Stimulated activated CD8-positive, alpha-beta memory T cell treated with anti-CD3 and anti-CD28 coated beads, Interleukin-2, amount 100 ng/mL, for 1 hour (primary cell): ENCODE measurements around the gene MTOR.

Experiments used
- DNase-seq, 2 donors: peaks; one replicate each; pipeline ENCODE4 v3.0.0-alpha.2; 2020; ENCODE audit warnings: low read depth in 2 of 2

Gene MTOR

DNA sequence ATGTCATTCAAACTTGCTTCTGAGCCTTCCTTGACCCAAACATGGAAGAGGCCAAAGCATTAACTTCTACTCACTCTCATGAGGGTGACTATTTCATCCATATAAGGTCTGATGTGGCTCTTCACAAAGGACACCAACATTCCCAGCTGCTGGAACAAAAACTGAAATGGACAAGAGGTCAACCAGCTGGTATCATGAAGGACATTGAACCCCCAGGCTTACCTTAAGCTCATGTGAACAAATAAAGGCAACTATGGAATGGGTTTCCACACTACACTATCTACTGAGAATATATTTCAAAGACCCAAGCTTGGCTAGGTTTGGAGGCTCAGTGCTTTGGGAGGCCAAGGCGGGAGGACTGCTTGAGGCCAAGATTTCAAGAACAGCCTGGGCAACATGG lies 46.3 kb downstream of the MTOR start:
- no peak for DNase-seq

GRCh38 chr1:11215381-11216005 lies 46.9 kb downstream of the MTOR start:
- DNase-seq, result no peak

DNA sequence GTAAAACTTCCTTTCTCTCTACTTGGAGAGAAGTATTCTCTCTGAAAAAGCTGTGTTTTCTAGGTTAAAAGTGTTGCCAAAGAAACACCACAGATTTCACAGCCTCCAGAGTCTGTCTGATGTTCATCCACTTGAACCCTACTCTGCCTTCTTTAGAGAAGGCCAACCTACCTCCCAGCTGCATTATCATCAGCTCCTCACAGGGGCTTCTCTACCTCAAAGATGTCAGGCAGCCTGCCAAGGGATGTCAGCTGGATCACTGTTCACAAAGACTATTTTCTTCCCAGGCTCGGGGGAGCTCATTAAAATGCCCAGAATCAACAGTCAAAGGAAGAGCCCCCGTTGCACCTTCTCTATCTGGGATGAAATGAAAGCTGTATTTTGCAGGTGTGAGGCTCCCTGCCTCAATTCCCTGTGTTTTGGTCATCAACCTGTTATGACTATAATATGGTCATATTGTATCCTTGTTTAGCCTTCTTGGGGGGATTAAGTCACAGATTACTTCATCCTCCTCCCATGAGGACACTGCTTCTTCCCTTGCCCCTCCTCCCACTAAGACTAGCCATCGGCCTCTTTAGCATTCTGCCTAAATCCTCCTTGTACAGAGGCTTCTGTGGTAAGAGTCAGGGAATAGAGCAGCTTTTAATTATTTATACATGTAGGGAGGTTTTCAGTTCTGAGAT lies 47.5 kb downstream of the MTOR start:
- DNase-seq, result no peak

DNA sequence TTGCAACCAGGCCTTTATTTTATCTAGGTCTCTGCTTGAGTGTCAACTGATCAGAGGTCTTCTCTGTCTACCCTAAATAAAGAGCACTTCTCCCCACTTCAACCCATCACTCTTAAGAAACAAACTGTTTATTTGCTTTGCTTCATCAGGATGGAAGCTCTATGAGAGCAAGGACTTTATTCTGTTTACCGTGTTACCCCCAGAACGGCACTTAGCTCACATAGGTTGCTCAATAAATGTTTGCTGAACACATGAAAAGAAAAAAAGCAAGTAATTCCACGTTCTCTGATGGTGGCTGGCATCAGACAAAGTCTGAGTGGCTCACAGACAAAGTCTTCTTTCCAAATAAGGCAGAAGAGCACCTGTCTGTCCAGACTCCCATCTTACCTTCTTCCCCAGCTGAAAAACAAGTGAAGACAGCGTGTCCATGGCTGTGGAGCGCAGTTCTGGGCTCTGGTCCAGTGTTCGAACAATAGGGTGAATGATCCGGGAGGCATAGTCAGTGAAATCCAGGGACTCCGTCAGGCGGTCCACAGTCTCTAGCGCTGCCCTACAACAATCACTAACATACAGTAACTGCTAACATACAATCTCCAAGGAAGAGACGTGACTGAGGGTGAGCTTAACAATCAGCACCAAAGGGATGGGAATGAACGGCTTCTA lies 50.3 kb downstream of the MTOR start:
- DNase-seq, result no peak

- DNase-seq, result no peak
Observed at GRCh38 chr1:11211461-11211860, 50.9 kb downstream of the MTOR start.

DNA sequence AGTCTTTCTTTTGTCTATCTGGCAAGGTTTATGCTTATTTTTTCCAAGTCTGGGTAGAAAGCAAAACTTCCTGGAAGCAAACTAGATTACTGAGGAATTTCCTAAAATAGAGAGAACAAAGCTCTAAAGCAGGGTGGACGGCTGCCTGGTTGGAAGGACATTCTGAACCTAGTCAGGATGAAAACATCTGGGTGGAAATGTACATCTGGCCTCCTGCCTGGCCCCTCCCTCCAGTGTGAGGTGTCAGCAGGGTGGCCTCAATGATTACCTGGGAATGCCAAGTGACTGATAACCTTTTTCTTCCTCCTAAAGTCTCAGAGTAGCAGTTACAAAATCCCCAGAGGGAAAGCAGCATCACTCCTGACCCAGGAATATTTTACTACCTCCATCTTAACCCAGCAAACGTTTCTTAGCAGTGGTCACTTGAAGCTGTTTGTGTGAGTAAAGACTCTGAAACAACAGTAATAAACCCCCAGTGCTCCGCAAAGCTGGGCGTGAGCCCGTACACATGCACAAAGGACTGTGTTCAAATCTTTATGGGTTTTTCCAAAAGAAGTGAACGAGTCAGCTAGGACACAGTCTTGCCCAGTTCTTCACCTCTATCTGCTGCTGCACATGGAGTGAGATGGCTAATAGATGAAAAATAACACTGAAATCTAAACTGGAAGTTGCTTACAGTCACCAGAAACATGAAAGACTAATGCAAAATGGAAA lies 54.3 kb downstream of the MTOR start:
- no peak for DNase-seq

- DNase-seq, result no peak
Observed at GRCh38 chr1:11204396-11205190, 57.8 kb downstream of the MTOR start.

DNA sequence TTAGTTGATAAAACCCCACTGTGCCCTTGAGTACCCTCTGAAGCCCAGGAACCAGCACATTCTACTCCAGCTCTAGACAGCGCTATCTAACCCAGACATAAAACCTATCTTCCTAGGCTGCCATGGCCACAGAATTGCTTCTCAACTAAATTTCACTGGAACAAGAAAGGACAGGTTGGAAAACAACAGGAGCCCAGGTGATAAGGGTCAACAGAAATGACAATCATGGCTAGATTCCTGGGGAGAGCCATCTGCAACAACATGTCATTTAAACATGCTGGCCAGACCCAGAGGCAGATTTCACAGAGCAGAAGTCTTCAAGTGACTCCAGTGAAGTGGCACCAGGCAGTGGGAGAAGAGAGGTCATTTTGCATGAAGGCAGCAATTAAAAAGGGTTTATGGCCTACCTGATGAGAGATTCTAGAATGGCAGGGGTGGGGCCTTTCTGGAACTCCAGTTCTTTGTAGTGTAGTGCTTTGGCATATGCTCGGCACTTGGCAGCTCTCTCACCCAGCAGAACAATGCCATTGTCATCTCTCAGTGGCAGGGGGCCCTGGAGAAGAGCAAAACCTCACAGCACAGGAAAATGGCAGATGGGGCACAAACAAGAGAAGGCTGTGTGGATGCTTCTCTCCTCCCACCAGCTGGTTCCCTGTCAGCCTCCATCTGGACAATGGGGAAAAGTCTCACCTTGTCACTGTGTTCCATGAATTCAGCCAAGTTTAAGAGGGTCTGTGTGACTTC lies 63.3 kb downstream of the MTOR start:
- no peak for DNase-seq

DNA sequence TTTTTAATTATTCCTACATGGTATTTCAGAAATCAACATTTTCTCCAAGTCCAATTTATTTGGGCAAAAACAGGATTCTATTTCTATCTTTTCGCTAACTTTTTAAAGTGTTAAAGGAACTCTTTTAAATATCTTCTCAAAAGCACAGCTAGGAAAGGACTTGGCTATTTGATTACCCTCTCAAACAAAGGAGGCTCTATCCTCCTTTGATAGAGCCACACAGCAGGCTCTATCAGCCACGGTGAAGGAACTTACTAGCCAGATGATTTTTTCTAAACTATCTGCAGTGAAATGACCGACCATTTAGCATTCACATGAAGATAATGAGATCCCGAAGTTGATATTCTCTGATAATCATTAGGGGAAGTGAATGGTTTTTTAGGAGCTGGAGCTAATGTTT lies 64.1 kb downstream of the MTOR start:
- no peak for DNase-seq

DNA sequence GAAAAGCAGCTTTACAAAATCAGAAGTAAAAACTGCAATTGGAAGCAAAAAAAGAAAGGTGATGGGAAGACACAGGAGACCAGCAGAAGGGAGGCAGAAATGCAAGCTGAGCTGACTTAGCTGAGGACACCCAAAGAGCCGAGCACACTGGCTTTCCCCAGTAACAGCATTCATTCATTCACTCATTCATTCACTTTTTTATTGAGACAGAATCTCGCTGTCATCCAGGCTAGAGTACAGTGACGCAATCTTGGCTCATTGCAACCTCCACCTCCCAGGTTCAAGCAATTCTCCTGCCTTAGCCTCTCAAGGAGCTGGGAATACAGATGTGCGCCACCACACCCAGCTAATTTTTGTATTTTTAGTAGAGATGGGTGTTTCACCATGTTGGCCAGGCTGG lies 65.0 kb downstream of the MTOR start:
- DNase-seq, result no peak

- DNase-seq, result no peak
Observed at GRCh38 chr1:11196945-11197344, 65.4 kb downstream of the MTOR start.

GRCh38 chr1:11194407-11195176 lies 67.8 kb downstream of the MTOR start:
- no peak for DNase-seq

DNA sequence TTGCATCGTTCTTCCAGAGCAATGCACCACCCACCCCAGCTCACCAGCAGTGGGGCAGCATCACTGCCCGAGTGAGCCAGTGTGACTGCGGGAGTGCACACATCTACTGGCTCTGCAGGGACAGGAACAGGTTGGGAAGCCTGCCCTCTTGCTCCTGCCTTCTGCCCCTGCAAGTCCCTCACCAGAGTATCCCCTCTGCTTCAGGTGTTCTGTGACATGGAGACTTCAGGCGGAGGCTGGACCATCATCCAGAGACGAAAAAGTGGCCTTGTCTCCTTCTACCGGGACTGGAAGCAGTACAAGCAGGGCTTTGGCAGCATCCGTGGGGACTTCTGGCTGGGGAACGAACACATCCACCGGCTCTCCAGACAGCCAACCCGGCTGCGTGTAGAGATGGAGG lies 69.0 kb downstream of the MTOR start:
- DNase-seq, result no peak

- DNase-seq, result no peak
Observed at GRCh38 chr1:11188858-11189451, 73.4 kb downstream of the MTOR start, which contains the start of gene ANGPTL7. Gene ANGPTL7 (plus strand): TSS chr1:11189355. CDS start chr1:11189580, 225 bp downstream.

GRCh38 chr1:11188381-11188780 lies 74.0 kb downstream of the MTOR start:
- DNase-seq, result no peak

- no peak for DNase-seq
Observed at GRCh38 chr1:11187931-11188330, 74.4 kb downstream of the MTOR start.

DNA sequence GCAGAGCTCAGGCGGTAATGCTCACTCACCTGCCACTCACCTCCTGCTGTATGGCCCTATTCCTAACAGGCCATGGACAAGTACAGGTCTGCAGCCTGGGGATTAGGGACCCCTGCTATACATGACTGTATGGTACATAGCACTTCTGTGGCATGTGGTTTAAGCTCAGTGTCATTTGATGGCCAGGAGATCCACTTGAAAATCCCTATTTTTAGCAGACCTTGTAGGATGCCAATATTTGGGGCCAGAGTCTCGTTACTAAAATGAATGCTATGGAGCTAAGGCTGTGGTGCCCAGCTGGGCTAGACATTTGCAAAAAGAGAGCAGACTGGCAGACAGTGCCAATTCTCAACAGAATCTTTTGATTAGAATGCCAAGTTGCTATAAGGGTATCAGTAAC lies 74.9 kb downstream of the MTOR start:
- no peak for DNase-seq

GRCh38 chr1:11187000-11187399 lies 75.4 kb downstream of the MTOR start:
- DNase-seq, result no peak

- no peak for DNase-seq
Observed at GRCh38 chr1:11184973-11185372, 77.4 kb downstream of the MTOR start.

- DNase-seq, result no peak
Observed at GRCh38 chr1:11182884-11183283, 79.5 kb downstream of the MTOR start.
